PFSK-1 (cell line): ENCODE results near the gene C3orf52.

Experiments used
- FOXP2 ChIP-seq: optimal IDR thresholded peaks from 2 replicates; pipeline ENCODE3; 2011; ENCODE audit warnings: borderline replicate concordance, control low read depth, inconsistent platforms; ENCODE audit not compliant: insufficient read depth; ENCODE audit errors: extremely low read length, extremely low read depth
- POLR2AphosphoS5 ChIP-seq: IDR thresholded peaks from 2 replicates; pipeline ENCODE4 v1.6.1; 2012; ENCODE audit warnings: low read depth, mild to moderate bottlenecking, control low read depth, low read length, moderate library complexity
- REST ChIP-seq, 2 experiments: IDR thresholded peaks; 2 replicates each; pipeline versions ENCODE4 v1.6.1 to v1.8.0; 2011 to 2012; ENCODE audit warnings: low read depth in 2 of 2, low read length in 2 of 2, control low read depth in 1 of 2, inconsistent platforms in 1 of 2, mild to moderate bottlenecking in 1 of 2, moderate library complexity in 1 of 2; ENCODE audit not compliant: insufficient read depth in 1 of 2
- SIN3A ChIP-seq: IDR thresholded peaks from 2 replicates; pipeline ENCODE4 v1.6.1; 2012; ENCODE audit warnings: mild to moderate bottlenecking, low read length, moderate library complexity, borderline replicate concordance; ENCODE audit not compliant: insufficient read depth
- TAF1 ChIP-seq: IDR thresholded peaks from 2 replicates; pipeline ENCODE4 v1.6.1; 2012; ENCODE audit warnings: low read length, control low read depth, borderline replicate concordance; ENCODE audit not compliant: insufficient read depth

Gene C3orf52

GRCh38 chr3:112114576-112115160, 28.5 kb downstream of the C3orf52 start:
- TF ChIP-seq POLR2AphosphoS5 (no peak), REST (IDR thresholded peaks at IDR 0.05; ENCODE audit: insufficient read depth in 1 of 2, low read depth in 2 of 2, low read length in 2 of 2) (no peak), FOXP2 (no peak), TAF1 (no peak), SIN3A (no peak)

GRCh38 chr3:112115161-112115739, 29.1 kb downstream of the C3orf52 start:
- no peak for TF ChIP-seq FOXP2
- TF ChIP-seq REST (IDR thresholded peaks at IDR 0.05; ENCODE audit: insufficient read depth in 1 of 2, low read depth in 2 of 2, low read length in 2 of 2), result no peak
- TF ChIP-seq POLR2AphosphoS5, result no peak
- no peak for TF ChIP-seq TAF1
- no peak for TF ChIP-seq SIN3A

GRCh38 chr3:112115806-112116383, 29.7 kb downstream of the C3orf52 start:
- no peak for TF ChIP-seq POLR2AphosphoS5
- no peak for TF ChIP-seq REST (IDR thresholded peaks at IDR 0.05; ENCODE audit: insufficient read depth in 1 of 2, low read depth in 2 of 2, low read length in 2 of 2)
- no peak for TF ChIP-seq FOXP2
- no peak for TF ChIP-seq SIN3A
- TF ChIP-seq TAF1, result no peak

- no peak for TF ChIP-seq TAF1
- TF ChIP-seq REST (IDR thresholded peaks at IDR 0.05; ENCODE audit: insufficient read depth in 1 of 2, low read depth in 2 of 2, low read length in 2 of 2), result no peak
- no peak for TF ChIP-seq FOXP2
- TF ChIP-seq POLR2AphosphoS5, result no peak
- no peak for TF ChIP-seq SIN3A
Observed at GRCh38 chr3:112116748-112117186, 30.6 kb downstream of the C3orf52 start.
